Fibroblast of skin of back (primary cell): Measurements from ENCODE around the gene VSTM2B.

ENCODE experiments used
- DNase-seq: peaks from one replicate; pipeline ENCODE4 v3.0.0-alpha.2; 2013

The VSTM2B gene

GRCh38 chr19:29516358-29516725 is 9.5 kb upstream of the VSTM2B start:
- no peak for DNase-seq

DNA sequence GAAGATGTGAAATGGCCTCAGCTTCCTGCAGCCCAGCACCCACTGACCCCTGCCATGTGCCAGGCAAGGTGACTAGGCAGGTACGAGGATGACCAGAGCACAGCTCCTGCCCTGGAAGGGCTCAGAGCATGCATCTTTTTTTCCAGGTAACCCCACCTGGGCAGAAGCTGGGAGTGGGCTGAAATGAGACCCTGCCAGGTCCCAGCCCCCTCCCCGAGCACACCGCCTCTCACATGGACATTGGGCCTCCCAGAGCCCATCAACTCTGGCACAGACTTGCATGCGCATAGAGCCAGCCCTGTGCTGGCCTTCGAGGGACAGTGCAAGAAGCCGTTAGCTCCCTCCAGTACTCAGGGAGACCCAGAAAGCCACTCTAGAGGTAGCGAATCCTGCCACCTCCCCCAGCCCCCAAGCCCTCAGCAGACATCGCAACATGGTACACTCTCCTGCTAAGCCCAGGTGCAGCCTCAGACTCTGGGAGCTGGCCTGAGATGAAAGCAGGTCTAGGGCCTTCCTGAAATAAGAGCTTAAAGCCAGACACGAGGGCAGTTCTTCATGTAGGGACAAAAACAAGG is 8.9 kb upstream of the VSTM2B start:
- DNase-seq, result no peak

DNA sequence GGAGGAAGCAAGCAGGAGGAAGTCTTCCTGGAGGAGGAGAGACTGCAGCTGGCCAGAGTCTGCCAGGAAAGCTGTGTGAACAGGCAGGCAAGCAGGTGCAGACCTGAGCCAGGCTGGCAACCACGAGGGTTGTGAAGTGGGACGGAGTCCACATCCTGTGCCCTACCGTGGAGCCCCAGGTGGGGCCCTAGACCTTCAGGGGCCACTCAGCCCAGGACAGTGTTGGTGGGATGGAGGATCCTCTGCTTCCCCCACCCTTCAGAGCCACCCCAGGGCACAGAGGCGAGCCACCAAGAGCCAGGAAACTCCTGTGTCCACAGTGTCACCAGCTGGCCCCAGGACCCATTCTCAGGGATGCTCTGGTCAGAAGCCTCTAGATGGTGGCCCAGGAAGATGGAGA is 8.4 kb upstream of the VSTM2B start:
- DNase-seq, result no peak

- DNase-seq, result no peak
These were observed 7.8 kb upstream of the VSTM2B start for GRCh38 chr19:29517946-29518345.

DNA sequence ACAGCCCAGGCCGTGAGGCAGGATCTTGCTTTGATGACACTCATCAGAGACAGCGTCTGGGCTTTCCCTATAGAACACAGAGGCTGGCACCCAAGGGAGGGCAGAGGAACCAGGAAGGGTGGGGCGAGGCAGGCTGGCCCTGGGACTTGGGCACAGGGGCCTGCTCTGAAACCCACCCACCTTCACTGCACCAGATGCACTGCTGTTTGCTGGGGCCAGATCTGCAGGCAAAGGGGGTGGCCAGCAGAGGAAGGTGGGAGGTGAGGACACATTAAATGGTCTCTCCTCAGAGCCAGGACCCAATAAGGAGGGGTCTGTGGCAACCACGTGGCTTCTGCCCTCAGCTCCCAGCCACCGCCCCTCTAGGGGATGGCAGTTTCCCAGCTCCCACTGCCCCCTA is 6.6 kb upstream of the VSTM2B start:
- no peak for DNase-seq

- no peak for DNase-seq
These were observed 5.9 kb upstream of the VSTM2B start for GRCh38 chr19:29519931-29520330.

GRCh38 chr19:29520390-29520789 is 5.4 kb upstream of the VSTM2B start:
- DNase-seq, result no peak

GRCh38 chr19:29521291-29522075 is 4.3 kb upstream of the VSTM2B start:
- DNase-seq, result no peak

DNA sequence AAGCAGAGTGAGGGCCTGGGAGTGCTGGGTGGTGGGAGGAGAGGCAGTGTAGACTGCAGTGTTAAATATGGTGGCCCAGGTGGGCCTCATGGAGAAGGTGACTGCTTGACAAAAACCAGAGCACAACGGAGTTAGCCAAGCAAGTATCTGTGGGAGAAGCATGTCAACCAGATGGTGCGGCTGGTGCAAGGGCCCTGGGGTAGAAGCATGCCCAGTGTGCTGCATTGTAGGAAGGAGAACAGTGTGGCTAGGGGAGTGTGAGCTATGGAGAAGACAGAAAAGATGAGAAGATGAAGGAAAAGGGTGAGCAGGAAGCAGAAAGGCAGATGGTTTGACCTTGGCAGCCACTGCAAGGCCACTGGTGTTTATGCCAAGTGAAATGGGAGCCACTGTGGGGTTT is 2.2 kb upstream of the VSTM2B start:
- no peak for DNase-seq

GRCh38 chr19:29524201-29524911 is 1.4 kb upstream of the VSTM2B start:
- DNase-seq, result no peak

DNA sequence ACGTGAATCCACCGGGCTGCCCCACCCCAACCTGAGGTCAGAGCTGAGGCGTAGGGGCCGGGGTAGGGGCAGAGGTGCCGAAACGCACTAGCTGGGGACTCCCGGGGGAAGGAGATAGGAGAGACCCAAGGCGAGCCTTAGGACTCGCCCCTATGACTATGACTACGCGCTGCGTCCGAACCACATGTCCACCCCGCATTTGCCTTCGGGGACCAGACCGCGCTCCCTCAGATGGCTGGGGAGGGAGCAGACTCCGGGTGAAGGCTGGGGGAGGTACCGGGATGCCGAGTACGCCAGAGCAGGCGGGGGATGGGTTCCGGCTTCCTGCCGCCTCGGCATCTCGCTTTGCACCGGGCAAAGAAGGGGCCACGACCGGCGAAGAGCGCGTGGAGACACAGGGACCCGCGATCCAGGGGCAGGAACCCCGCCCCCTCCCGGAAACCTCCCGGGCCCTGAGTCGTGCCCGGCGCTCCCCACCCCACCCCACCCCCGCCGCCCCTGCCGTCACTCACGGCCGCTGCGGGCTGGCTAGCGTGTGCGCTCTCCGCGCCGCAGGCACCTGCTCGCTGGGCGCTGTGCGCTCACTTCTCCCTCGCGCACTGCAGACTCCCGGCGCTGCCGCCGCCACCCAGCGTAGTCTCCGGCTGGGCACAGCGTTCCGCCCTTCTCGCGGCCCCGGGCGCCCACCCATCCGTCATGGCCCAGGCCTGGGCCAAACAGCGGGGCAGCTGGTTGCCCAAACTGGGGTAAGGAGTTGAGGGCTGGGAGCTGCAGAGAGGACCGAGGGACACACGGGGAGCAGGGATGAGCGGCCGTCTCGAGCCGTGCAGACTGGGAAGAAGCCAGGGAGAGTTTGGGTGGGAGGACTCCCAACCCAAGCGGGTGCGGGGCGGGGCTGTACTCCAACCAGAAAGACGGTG is 622 bp upstream of the VSTM2B start:
- no peak for DNase-seq

GRCh38 chr19:29526730-29527499 is 1.1 kb downstream of the VSTM2B start:
- no peak for DNase-seq

DNA sequence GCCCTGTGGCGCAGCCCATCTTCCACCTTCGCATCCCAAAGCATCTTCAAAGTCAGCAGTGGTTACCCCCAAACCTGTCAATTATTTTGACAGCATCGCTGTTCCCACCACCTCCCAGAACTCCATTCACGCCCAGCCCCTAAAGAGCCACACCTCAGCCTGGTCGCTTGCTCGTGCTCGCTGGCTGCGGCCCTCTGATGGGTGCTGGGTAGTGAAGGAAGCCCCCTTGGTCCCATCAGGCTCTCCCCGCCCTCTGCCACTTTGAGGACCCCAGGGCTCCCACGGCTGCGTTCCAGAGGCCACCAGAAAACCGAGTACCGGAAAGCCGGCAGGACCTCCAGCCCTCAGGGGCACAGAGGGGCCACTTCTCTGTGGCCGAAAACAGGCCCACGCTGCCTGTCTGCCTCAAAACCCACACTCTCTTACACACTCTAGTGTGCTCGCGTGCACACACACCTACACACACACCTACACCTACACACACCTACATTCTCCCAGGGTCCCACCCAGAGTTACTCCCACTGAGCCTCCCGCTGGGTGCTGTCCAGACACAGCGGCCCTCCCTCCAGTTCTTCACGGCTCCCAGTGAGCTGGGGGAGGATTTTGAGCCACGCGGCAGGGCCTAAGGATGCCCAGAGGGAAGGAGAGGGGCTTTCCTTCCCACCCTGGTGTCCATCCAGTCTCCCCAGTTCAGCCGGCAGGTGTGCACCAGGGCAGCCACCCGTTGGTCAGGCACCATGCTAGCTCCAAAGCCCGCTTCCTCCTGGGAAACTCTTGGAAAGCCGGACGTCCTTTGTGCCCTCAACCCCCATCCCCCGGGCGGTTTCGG is 1.9 kb downstream of the VSTM2B start:
- DNase-seq, result no peak

DNA sequence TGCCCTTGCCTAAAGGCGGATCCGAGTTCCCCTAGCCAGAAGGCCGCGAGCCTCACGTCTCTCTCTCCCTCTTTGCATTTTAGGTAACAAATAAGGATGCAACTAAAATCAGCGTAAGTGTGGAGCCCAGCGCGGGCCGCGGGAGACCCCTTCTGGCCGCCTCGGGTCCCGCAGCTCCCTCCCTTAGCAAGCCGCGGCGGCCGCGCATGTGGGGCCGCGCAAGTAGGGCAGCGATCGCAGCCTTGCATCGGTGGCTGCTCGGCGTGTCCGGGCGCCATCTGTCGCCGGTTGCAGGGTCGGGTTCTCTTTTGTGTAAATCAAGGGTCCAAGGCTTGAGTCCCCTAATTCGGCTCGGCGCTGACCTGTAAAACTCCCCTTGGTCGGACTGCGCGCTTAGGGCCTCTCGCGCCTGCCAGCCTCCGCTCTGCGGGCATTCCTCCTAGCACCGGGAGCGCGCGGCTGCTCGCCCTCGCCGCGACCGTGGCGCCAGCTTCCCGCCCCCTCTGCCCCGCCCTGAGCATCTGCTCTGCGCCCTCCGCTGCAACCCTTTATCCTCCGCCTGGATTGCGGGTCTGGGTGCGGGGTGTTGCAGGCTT is 2.7 kb downstream of the VSTM2B start:
- peak; percentile 58 for DNase-seq

DNA sequence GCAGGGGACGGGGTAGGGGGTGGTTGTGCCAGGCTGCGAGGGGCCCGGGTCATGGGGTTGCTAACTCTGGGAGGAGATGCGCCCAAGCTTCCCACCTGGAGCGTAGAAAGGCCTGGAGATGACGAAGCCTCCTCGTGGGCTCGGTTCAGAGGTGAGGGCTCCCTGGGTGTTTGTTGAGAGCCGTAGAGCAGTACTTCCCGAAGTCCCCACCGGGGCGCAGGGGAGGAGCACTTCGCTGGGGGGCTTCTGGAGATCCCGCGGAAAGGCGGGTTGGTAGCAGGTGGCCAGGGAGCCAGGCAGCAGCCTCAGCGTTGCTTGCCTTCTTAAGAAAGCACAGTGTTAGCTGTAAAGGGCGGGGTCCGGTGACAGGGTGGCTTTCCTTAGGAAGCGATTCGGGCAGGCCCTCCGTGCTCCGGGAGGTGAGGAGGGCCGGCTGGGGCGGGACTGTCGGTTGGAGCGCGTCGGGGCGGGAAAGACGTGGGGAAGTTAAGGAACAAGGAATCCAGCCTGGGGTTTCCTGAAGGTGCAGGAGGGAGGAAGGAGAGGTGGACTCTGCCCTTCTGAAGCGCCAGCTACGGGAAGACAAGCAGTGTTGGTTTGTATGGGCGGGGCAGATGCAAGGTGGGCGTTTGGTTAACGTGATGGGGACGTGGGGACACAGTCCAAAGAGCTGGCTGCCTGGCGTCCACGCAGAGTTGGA is 3.3 kb downstream of the VSTM2B start:
- no peak for DNase-seq

- DNase-seq, result peak; percentile 6
These were observed 4.1 kb downstream of the VSTM2B start for GRCh38 chr19:29529646-29530539.

DNA sequence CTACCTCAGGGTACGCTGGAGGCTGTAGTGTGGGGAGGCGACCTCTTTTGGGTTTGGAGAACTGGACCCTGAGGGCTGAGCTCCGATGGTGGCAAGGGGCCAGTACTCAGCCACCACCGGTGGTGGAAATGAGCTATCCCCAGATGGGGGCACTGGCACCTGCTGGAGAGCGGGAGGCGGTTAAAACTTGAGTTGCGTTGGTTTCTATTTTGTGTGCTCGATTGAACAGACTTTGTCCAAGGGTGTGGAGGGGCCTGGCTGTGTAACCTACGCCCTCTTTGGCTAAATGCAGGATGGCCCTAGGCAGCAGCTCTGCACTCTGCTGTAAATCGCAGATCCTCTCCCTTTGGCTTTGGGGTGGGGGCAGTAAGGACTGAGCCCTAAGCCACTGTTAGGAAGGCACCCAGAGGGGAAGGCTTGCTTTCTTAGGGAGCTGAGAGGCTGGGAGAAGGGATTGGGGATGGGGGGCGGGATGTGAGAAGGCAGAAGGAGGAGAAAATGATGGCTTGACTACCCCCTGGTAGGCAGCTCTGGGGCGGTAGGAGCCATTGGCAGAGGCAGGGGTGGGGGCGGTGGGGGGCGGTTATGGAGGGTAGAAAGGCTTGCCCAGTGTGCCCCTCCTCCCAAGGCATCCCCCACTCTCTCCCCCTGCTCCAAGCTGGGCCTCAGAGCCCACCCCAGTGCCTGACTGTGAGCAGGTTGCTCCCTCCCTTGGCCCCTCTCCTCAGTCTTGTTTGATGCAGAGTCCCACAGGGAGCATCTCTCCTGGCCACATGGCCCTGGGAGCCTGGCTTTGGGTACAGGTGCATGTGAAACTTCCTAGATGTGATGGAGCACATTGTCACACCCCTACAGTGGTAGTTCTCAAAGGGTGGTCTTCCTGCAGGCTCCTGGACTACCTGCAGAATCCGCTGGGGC is 5.0 kb downstream of the VSTM2B start:
- no peak for DNase-seq
